ENCODE measurements around the gene STK11. TPM values are rescaled to one million over a fixed set of nuclear protein-coding genes. Genes with fewer than 3 reads are reported as not detected.

The STK11 gene
- total RNA-seq, 4 donors from 2014 or later = 38.0 to 48.4 (median 44.2) TPM

- DNase-seq (ENCODE audit: low spot score) (no peak), ATAC-seq (ENCODE audit: low FRiP score) (no peak)
- TF ChIP-seq CTCF (IDR thresholded peaks at IDR 0.05) = no peak
These were observed 33.1 kb downstream of the STK11 start for GRCh38 chr19:1238369-1239303.

DNA sequence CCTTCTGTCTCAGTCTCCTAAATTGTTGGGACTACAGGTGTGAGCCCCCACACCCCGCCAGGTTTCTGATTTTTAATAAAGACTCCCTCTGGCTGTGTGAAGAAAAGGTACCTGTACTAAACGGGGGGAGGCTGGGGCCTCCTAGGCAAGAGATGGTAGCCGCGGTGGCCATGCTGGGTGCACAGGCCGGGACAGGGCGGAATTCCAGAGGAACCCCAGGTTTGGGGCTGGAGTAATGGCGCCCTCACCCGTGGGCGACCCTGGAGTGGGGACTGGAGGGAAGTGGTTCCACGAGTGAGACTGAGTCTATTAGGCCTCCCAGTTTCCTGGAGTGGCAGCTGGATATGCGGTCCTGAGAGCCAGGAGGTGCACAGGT, 33.8 kb downstream of the STK11 start:
- DNase-seq (ENCODE audit: low spot score) (no peak), ATAC-seq (ENCODE audit: low FRiP score) (no peak)
- TF ChIP-seq CTCF (IDR thresholded peaks at IDR 0.05) = no peak

DNA sequence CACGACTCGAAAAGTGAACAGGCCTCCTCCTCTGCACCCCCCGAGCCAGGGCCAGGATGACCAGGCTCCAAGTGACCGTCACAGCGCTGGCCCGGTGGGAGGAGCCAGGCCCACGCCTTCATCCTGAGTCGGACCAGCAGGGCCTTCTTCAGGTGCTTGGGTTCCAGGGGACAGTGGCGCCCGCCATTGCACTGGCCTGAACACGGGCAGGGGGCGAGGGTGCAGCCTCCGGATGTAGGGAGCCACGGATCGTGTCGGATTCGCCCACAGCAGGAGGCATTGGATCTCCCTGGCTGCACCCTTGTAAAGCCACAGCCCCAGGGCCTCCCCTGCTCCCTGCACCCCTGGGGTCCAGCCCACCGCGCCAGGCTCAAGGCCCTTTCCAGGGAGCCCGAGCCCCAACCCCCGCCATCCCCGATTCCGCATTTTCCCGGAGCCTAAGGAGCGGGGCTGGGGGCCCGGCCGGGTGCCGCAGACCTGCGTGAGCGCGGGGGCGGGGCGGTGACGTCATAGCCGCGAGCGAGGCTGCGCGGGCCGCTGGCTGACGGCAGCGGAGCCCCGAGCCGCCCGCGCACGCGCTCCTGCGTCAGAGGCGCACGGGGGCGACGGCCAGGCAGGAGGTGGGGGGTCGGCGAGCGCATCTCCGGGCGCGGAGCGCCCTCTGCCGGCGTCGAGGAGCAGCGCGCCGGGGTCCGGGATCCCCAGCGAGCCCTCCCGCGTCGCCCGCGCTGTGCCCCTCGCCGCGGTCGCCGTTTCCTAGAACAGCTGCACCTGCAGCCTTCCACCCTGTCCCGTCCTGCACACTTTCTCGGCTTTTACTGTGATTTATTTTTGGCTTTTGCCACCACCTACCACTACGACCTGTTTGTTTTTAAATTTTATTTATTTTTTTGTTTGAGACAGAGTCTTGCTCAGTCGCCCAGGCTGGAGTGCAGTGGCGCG, 34.5 kb downstream of the STK11 start:
- ATAC-seq (ENCODE audit: low FRiP score) = peak; percentile 39
- DNase-seq (ENCODE audit: low spot score) = peak; percentile 78

DNA sequence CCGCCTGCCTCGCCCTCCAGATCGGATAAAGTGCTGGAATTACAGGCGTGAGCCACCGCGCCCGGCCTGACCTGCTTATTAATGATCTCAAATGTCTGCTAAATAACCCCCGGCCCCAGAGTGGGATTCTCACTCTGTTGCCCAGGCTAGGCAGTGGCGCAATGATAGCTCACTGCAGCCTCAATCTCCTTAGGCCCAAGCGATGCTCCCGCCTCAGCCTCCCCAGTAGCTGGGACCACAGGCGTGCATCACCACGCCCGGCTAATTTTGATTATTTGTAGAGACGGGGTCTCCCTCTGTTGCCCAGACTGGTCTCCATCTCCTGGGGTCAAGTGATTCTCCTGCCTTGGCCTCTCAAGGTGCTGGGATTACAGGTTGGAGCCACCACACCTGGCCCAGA, 35.3 kb downstream of the STK11 start:
- DNase-seq (ENCODE audit: low spot score) (no peak), ATAC-seq (ENCODE audit: low FRiP score) (no peak)
- TF ChIP-seq CTCF (IDR thresholded peaks at IDR 0.05) = no peak

More for the DNA sequence above, 34.5 kb downstream of the STK11 start:
- peak in 2 of 3 donors; percentile 88 to 91 for TF ChIP-seq CTCF (IDR thresholded peaks at IDR 0.05)

DNA sequence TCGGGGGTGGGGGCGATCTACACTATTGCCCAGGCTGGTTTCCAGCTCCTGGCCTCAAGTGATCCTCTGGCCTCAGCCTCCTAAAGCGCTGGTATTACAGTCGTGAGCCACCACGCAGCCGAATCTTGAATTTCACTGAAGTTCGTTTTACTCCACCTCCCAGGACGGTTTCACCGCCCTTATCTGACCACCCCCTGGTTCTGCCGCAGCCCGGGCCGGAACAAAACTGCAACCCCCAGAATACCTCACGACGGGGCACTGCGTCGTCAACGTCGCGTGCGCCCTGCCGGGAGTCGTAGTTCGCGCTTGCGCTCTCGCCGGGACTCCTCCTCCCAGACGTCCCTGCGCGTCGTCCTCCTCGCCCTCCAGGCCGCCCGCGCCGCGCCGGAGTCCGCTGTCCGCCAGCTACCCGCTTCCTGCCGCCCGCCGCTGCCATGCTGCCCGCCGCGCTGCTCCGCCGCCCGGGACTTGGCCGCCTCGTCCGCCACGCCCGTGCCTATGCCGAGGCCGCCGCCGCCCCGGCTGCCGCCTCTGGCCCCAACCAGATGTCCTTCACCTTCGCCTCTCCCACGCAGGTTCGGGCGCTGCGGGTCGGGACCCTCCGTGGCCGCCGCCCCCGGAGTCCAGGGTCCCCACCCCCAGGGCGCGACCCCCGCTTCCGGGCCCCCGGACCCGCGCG, 36.0 kb downstream of the STK11 start, which contains the start of gene ATP5F1D:
TSS of gene ATP5F1D (plus strand) at position 335 of the 679 bp plus-strand sequence. CDS start at position 435, 100 bp downstream.
- no peak for TF ChIP-seq CTCF (IDR thresholded peaks at IDR 0.05)
- no peak for DNase-seq (ENCODE audit: low spot score)
- peak; percentile 33 for ATAC-seq (ENCODE audit: low FRiP score)
